ENCODE results near the gene MAFF.

MAFF gene

DNA sequence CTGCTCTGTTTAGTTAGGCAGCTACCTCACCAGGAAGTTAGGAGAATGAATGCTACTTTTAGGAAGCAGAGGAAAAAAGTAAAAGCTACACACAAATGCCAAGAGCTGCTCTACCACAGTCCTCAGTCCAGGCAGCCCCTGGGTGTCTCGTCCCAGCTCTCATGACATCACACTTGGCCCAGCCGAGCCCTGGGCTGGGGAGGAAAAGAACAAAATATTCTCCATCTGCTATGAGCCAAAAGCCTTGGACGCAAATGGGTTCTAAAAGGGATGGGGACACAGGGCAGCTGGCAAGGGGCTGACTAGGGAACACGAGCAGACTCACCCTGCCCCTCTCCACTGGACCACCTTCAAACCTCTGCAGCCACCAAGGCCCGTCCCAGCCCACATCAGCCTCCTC, 44.9 kb downstream of the MAFF start:
- no peak overlapping the region for H3K4me3 ChIP-seq (ENCODE audit: low read depth, low read length)
- in situ Hi-C loops (cut with HindIII; ENCODE audit: low sequenced_read_pairs) = no loop called here
- DNase-seq (ENCODE audit: low read depth) = no peak
- TF ChIP-seq, protein P1, sequence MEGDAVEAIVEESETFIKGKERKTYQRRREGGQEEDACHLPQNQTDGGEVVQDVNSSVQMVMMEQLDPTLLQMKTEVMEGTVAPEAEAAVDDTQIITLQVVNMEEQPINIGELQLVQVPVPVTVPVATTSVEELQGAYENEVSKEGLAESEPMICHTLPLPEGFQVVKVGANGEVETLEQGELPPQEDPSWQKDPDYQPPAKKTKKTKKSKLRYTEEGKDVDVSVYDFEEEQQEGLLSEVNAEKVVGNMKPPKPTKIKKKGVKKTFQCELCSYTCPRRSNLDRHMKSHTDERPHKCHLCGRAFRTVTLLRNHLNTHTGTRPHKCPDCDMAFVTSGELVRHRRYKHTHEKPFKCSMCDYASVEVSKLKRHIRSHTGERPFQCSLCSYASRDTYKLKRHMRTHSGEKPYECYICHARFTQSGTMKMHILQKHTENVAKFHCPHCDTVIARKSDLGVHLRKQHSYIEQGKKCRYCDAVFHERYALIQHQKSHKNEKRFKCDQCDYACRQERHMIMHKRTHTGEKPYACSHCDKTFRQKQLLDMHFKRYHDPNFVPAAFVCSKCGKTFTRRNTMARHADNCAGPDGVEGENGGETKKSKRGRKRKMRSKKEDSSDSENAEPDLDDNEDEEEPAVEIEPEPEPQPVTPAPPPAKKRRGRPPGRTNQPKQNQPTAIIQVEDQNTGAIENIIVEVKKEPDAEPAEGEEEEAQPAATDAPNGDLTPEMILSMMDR (IDR thresholded peaks at IDR 0.05; ENCODE audit: low read depth, low read length, missing control alignments) = no peak

DNA sequence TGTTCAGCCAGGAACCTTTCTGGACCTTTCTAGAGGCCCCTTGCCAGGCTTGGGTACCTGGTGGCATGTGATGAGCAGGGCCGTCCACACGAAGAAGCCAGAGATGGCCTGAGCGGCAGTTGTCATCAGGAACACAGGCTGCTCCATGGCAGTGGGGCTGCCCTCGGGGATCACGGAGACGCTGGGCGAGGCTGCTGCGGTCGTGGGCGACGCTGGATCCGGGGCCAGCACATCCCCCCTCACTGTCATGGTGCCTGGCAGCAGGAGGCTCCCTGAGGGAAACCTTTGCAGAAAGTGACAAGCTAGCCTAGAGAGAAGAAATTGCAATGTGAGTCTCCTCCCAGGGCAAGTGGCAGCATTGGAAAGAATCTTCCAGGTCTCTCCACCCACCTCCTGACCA, 45.9 kb downstream of the MAFF start:
- no peak for DNase-seq (ENCODE audit: low read depth)
- in situ Hi-C loops (cut with HindIII; ENCODE audit: low sequenced_read_pairs) = no loop called here
- H3K4me3 ChIP-seq (ENCODE audit: low read depth, low read length) = no peak overlapping the region
- TF ChIP-seq, protein P1 (IDR thresholded peaks at IDR 0.05; ENCODE audit: low read depth, low read length, missing control alignments) = no peak

DNA sequence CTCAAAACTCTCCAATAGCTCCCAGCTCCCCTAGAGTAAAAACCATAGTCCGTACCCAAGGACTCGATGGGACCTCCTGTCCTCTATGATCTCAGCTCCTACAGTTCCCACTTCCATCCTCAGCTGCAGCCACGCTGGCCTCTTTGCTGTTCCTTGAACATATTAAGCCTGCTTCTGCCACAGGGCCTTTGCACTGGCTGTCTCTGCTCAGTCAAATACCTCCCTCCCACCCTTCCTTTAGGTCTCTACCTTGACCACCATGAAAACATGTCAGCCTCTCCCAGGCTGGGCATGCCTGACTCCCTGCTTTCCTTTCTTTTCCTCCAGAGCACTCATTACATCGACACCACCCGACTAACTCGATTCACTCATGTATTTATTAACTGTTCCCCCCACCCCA, 46.5 kb downstream of the MAFF start:
- TF ChIP-seq, protein P1 (IDR thresholded peaks at IDR 0.05; ENCODE audit: low read depth, low read length, missing control alignments) = no peak
- in situ Hi-C loops (cut with HindIII; ENCODE audit: low sequenced_read_pairs) = no loop called here
- no peak overlapping the region for H3K4me3 ChIP-seq (ENCODE audit: low read depth, low read length)
- no peak for DNase-seq (ENCODE audit: low read depth)

DNA sequence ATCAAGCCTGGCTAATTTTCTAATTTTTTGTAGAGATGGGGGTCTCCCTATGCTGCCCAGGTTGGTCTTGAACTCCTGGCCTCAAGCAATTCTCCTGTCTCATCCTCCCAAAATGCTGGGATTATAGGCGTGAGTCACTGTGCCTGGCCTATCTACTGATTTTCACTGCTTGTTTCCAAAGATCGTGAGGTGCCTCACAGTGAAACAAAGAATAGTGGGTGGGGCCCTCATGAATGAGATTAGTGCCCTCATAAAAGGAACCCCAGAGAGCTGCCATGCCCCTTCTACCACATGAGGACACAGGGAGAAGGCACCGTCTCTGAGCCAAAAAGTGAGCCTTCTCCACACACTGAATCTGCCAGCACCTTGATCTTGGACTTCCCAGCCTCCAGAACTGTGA, 47.5 kb downstream of the MAFF start:
- DNase-seq (ENCODE audit: low read depth) = no peak
- TF ChIP-seq, protein P1 (IDR thresholded peaks at IDR 0.05; ENCODE audit: low read depth, low read length, missing control alignments) = no peak
- H3K4me3 ChIP-seq (ENCODE audit: low read depth, low read length) = no peak overlapping the region
- in situ Hi-C loops (cut with HindIII; ENCODE audit: low sequenced_read_pairs) = no loop called here

DNA sequence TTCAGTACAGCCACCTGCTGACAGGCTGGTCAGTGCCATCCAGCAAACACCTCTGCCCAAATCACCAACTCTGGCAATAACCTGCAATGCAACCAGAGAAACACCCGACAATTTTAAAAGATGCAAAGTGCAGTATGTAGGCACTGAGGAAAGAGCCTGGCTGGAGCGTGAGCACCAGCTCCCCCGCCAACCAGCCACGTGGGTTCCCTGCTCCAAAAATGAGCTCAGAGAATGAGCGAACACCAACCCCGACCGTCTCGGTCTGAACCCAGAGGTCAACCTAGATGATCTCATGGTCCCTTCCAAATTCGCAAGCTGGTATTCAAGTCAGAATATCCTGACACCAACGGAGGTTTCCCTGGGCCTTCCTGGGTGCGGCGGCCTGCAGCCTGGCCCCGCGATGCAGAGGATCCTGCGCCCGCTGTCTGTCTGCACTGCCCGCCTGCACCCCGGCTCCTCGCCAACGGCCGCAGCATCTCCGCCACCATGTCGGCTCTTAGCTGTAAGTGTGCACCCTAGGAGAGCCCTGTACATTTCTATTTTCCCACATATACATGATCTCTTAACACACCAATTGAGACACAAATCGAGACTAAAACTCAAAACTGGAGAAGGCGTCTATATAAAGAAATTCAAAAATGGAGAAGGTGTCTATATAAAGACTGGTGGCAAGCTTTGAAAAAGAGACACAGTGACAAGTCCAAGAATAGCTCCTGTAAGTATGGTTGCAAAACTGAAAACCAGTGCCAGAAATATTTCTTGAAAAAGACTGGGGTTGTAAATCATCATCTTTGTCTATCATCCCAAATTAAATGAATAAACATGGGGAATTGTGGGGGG, 48.2 kb downstream of the MAFF start:
- no peak for DNase-seq (ENCODE audit: low read depth)
- H3K4me3 ChIP-seq (ENCODE audit: low read depth, low read length) = no peak overlapping the region
- in situ Hi-C loops (cut with HindIII; ENCODE audit: low sequenced_read_pairs) = no loop called here
- TF ChIP-seq, protein P1 (IDR thresholded peaks at IDR 0.05; ENCODE audit: low read depth, low read length, missing control alignments) = no peak

DNA sequence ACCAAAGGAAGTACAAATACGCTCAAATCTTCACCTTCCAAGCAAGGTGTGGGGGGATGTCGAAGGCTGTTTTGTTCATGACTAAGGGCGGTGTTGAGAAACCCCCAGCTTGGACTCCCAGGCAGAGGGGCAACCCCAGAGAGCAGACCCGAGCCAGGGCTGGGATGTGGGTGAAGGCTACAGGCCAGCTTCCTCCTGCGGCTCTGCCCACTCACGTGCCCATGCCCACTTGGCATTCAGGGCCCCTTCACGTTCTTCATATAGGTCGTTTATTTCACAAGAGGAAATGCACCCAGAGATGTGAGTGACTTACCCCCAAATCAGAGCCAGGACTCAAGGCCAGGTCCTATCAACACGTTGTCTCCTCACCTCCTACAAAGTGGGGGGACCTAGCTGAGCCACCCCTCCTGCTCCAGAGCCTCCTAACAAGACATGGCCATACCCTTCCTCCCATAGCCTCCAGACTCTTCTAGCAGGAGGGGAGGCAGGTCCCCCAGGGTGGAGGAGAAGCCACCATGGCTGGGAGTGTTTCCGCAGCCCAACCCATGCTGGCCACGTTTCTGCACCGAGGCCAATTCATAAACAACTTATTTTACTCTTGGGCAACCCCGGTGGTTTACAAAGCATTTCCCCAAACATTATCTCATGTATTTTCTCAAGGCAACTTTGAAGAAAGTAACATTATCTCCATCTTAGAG, 49.0 kb downstream of the MAFF start:
- in situ Hi-C loops (cut with HindIII; ENCODE audit: low sequenced_read_pairs) = no loop called here
- no peak overlapping the region for H3K4me3 ChIP-seq (ENCODE audit: low read depth, low read length)
- no peak for DNase-seq (ENCODE audit: low read depth)
- TF ChIP-seq, protein P1 (IDR thresholded peaks at IDR 0.05; ENCODE audit: low read depth, low read length, missing control alignments) = no peak

Data from astrocyte of the cerebellum (primary cell).